K562 (cell line): Measurements from ENCODE around the gene MICOS13. TPM values are rescaled to one million over a fixed set of nuclear protein-coding genes. Genes with fewer than 3 reads are reported as not detected.

Experiments
- ATAC-seq: fragments of 200-7000 bp; cut with Tn5 transposase; 3 replicates; pipeline ENCODE4 v1.9.1; 2020; ENCODE audit warnings: moderate library complexity
- BruUV-seq: library from RNA; stranded (reverse); fragments of 400-500 nt; replicated peaks from 2 replicates; lab custom pipeline; 2021; lab: Mats Ljungman, UMichigan
- CTCF ChIA-PET: fragments of 300-600 bp; formaldehyde crosslinking; extraction: SDS; loops from one replicate; lab custom pipeline; 2021; ENCODE audit warnings: low intra/inter-chr PET ratio; lab: Yijun Ruan, JAX
- POLR2A ChIA-PET: fragments of 300-600, 350-650 bp; sonication (Branson Sonifier 250); formaldehyde crosslinking; extraction: SDS; loops from one replicate; lab custom pipeline; 2021; ENCODE audit warnings: antibody characterized with exemption, inconsistent platforms; lab: Yijun Ruan, JAX
- DNase-seq, 4 experiments: peaks; one replicate each; pipeline versions ENCODE4 v3.0.0 to v3.0.0-alpha.2; 2011 to 2018; ENCODE audit warnings: low spot score in 3 of 4, mixed read lengths in 3 of 4; ENCODE audit errors: extremely low read depth in 1 of 4
- FAIRE-seq: peaks from 2 replicates; lab custom pipeline; 2011; peaks lifted over from hg19 to GRCh38; lab: Jason Lieb, UNC
- H2AFZ ChIP-seq: 2 replicates; pipeline ENCODE4 v1.6.0; 2011; ENCODE audit warnings: low read depth, low read length, control low read depth, inconsistent platforms
- H3K27ac ChIP-seq: fragments of 200-600 bp; 3 replicates; pipeline ENCODE4 v1.8.0; 2011; ENCODE audit warnings: low read depth, mild to moderate bottlenecking, control low read depth, inconsistent platforms, low read length, moderate library complexity, mixed read lengths; ENCODE audit errors: extremely low read depth
- H3K27me3 ChIP-seq, 2 experiments: fragments of 300-600 bp in 1 of 2; 2 replicates in 1 of 2; 3 replicates in 1 of 2; pipeline versions ENCODE4 v1.6.0 to v1.8.0; 2011; ENCODE audit warnings: inconsistent platforms in 2 of 2, low read length in 2 of 2, mild to moderate bottlenecking in 1 of 2, mixed read lengths in 1 of 2, moderate library complexity in 1 of 2; ENCODE audit not compliant: control insufficient read depth in 2 of 2, insufficient read depth in 2 of 2
- H3K36me3 ChIP-seq: fragments of 300-600 bp; 3 replicates; pipeline ENCODE4 v1.8.0; 2011; ENCODE audit warnings: mild to moderate bottlenecking, low read length, inconsistent platforms; ENCODE audit not compliant: control insufficient read depth, insufficient read depth
- H3K4me1 ChIP-seq, 2 experiments: fragments of 200-600 bp in 1 of 2; replicated peaks in 1 of 2; 2 replicates in 1 of 2; 3 replicates in 1 of 2; pipeline versions ENCODE4 v1.5.1 to v1.8.0; 2011; ENCODE audit warnings: inconsistent platforms in 2 of 2, low read length in 2 of 2, mild to moderate bottlenecking in 1 of 2, mixed read lengths in 1 of 2, moderate library complexity in 1 of 2; ENCODE audit not compliant: control insufficient read depth in 2 of 2, insufficient read depth in 2 of 2
- H3K4me2 ChIP-seq: 2 replicates; pipeline ENCODE4 v1.6.1; 2011; ENCODE audit warnings: low read length, control low read depth, inconsistent platforms, mixed read lengths; ENCODE audit not compliant: insufficient read depth
- H3K4me3 ChIP-seq: fragments of 200-600 bp; sonication (generic), shearing (Covaris generic); 2 replicates; pipeline ENCODE4 v1.5.1; 2016; ENCODE audit warnings: control low read depth, inconsistent platforms
- H3K79me2 ChIP-seq: fragments of 200-600 bp; 3 replicates; pipeline ENCODE4 v1.8.0; 2011; ENCODE audit warnings: low read length, inconsistent platforms; ENCODE audit not compliant: control insufficient read depth, insufficient read depth
- H3K9ac ChIP-seq, 2 experiments: 2 replicates each; pipeline versions ENCODE4 v1.6.0 to v1.6.1; 2011; ENCODE audit warnings: low read depth in 2 of 2, low read length in 2 of 2, control low read depth in 1 of 2, inconsistent platforms in 1 of 2, mild to moderate bottlenecking in 1 of 2, mixed read lengths in 1 of 2; ENCODE audit not compliant: insufficient read depth in 1 of 2
- H3K9me1 ChIP-seq: one replicate; pipeline ENCODE4 v1.6.0; 2011; ENCODE audit warnings: inconsistent platforms, mild to moderate bottlenecking, low read length, moderate library complexity; ENCODE audit not compliant: control insufficient read depth, insufficient read depth
- H3K9me3 ChIP-seq: replicated peaks from 2 replicates; pipeline ENCODE4 v1.5.1; 2011; ENCODE audit warnings: low read depth, low read length, inconsistent platforms; ENCODE audit not compliant: control insufficient read depth, insufficient read depth
- H4K20me1 ChIP-seq: replicated peaks from 2 replicates; pipeline ENCODE4 v1.6.1; 2011; ENCODE audit warnings: low read length, inconsistent platforms, mixed read lengths; ENCODE audit not compliant: control insufficient read depth, insufficient read depth
- BDP1 ChIP-seq: IDR thresholded peaks from 3 replicates; pipeline ENCODE4 v1.6.1; 2011; ENCODE audit not compliant: insufficient read length, insufficient read depth
- DNMT1 ChIP-seq: fragments of 450-650 bp; IDR thresholded peaks from 2 replicates; pipeline ENCODE4 v1.6.1; 2016; ENCODE audit warnings: antibody characterized with exemption, mild to moderate bottlenecking
- E2F5 ChIP-seq: sonication (generic); formaldehyde crosslinking; IDR thresholded peaks from 2 replicates; pipeline ENCODE4 v1.8.0; 2022; ENCODE audit warnings: mild to moderate bottlenecking, missing genetic modification reagents
- HNRNPUL1 ChIP-seq: fragments of 200-400 bp; formaldehyde crosslinking; IDR thresholded peaks from 2 replicates; pipeline ENCODE4 v1.6.1; 2017; ENCODE audit warnings: low read length
- IFI16 ChIP-seq: fragments of 250-450 bp; sonication (Bioruptor Pico); IDR thresholded peaks from 2 replicates; pipeline ENCODE4 v2.1.2; 2022; ENCODE audit warnings: mild to moderate bottlenecking, inconsistent platforms
- JUND ChIP-seq, 2 experiments: IDR thresholded peaks; 2 replicates in 1 of 2; 3 replicates in 1 of 2; pipeline ENCODE4 v1.6.1; 2011; ENCODE audit warnings: borderline replicate concordance in 2 of 2, low read depth in 2 of 2, low read length in 2 of 2, improper control_type of control experiment in 1 of 2, missing biosample characterization in 1 of 2, missing genetic modification characterization in 1 of 2, missing genetic modification reagents in 1 of 2
- OTX1 ChIP-seq: fragments of 450-650 bp; formaldehyde crosslinking; IDR thresholded peaks from 2 replicates; pipeline ENCODE4 v1.4.0; 2022; ENCODE audit warnings: mild to moderate bottlenecking
- POLR2A ChIP-seq: fragments of 450-650 bp; conservative IDR thresholded peaks from 2 replicates; pipeline ENCODE4 v1.6.1; 2016
- RUNX1 ChIP-seq: sonication (generic); IDR thresholded peaks from 2 replicates; pipeline ENCODE4 v1.6.1; 2016; ENCODE audit warnings: antibody characterized with exemption, low read depth
- SP1 ChIP-seq: sonication (generic); formaldehyde crosslinking; IDR thresholded peaks from 2 replicates; pipeline ENCODE4 v1.8.1; 2022; ENCODE audit warnings: mild to moderate bottlenecking, missing genetic modification reagents
- TRIM25 ChIP-seq: fragments of 450-650 bp; IDR thresholded peaks from 2 replicates; pipeline ENCODE4 v1.7.0; 2016; ENCODE audit warnings: borderline replicate concordance
- WGBS: fragments of 100-300 bp; shearing (Covaris generic); methylation state at CpG from one replicate; pipeline ENCODE4 v1.1.6; 2016; ENCODE audit warnings: low coverage, mixed read lengths; ENCODE audit not compliant: insufficient coverage; ENCODE audit errors: missing lambda C conversion rate; 5-methylcytosine and 5-hydroxymethylcytosine counted together
- in situ Hi-C: fragments of 300-500 bp; cut with MboI; formaldehyde crosslinking; loops from 4 replicates; pipeline ENCODE4 v1.15.0; 2018; ENCODE audit warnings: inconsistent platforms, mixed read lengths
- intact Hi-C: fragments of 100-400 bp; cut with micrococcal nuclease; formaldehyde crosslinking; loops from 2 replicates; pipeline ENCODE4 v1.14.2; 2022
- polyA plus RNA-seq, 8 experiments: library from polyadenylated mRNA; depleted of rRNA in 4 of 8; stranded (reverse) in 5 of 8; unstranded in 3 of 8; fragments of >200 nt; fragmentation: Nextera tagmentation in 2 of 8; fragmentation: Illumina TruSeq in 1 of 8; extraction: Ambion mirVana in 2 of 8; extraction: Trizol in 1 of 8; gene quantifications; 2 replicates each; pipeline versions ENCODE4 v1.2.1 to v1.2.3, GENCODE V29; 2011 to 2014; ENCODE audit warnings: inconsistent platforms in 1 of 8, missing spikeins in 1 of 8
- total RNA-seq, 7 experiments: library from RNA; depleted of rRNA in 6 of 7; stranded (reverse); fragments of >200 nt in 6 of 7; fragmentation: Illumina TruSeq in 2 of 7; extraction: Trizol in 2 of 7; gene quantifications; 2 replicates each; pipeline versions ENCODE4 v1.2.1 to v1.2.3, GENCODE V29; 2011 to 2021; ENCODE audit warnings: low replicate concordance in 1 of 7
- TF ChIP-seq, protein P1 (sequence below), 2 experiments: fragments of 450-650 bp in 1 of 2; sonication (generic) in 1 of 2; formaldehyde crosslinking in 1 of 2; IDR thresholded peaks in 1 of 2; conservative IDR thresholded peaks in 1 of 2; 2 replicates each; pipeline versions ENCODE4 v1.6.1 to v1.8.1; 2016 to 2023; ENCODE audit warnings: mild to moderate bottlenecking in 2 of 2, moderate library complexity in 2 of 2, inconsistent platforms in 1 of 2, missing genetic modification reagents in 1 of 2

The MICOS13 gene
- total and polyA plus RNA-seq, 9 of the 15 experiments (the other 6 are each of a cell fraction or from before 2014, with no cell fraction given), result 15.5 to 220 (median 49.4) TPM

DNA sequence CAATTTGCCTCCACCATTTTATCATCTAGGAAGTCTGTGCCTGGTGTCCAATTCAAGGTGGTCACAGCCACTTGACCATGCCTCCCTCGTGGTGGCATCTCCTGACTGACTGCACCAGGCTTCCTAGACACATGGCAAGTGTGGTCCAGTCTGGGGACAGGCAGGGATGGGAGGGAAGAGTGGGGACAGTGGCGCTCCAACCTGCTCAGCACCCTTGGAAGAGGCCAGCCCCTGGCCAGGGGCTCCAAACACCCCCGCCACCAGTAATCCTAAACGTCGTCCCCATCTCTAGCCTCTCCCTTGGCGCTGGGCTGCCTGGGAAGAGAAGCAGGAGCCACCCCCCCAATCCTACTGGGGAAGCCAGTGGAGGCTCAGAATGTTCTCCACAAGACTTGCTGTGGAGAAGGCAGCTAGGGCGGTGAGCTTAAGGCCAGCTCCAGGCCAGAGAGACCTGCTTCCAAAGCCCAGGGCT lies 12.4 kb upstream of the MICOS13 start:
- no peak overlapping the region for H2AFZ ChIP-seq
- in situ Hi-C loops (no loop called here), intact Hi-C loops (loop anchor here (1.0 kb wide), 1 partner anchor 26 kb away; no protein-coding TSS in a partner anchor)
- CTCF ChIA-PET, result no interaction called here
- peak overlapping the region; percentile 93 for H3K4me2 ChIP-seq
- POLR2A ChIA-PET, result interaction anchor here (0.6 to 2.4 kb wide), 4 partner anchors 15 to 26 kb away, joined by 3 to 9 read pairs (median 4); no protein-coding TSS in a partner anchor
- H3K79me2 ChIP-seq, result peaks cover 70% of the 10 kb centered on the region
- H3K9ac ChIP-seq, result peak overlapping the region; percentile 94 to 98; a peak in 3 of 4 replicates
- peaks cover 75% of the 10 kb centered on the region for H3K36me3 ChIP-seq
- BruUV-seq, result no TSS peak
- FAIRE-seq, result no peak
- peak overlapping the region; percentile 96; the same call in 2 of the 3 replicates for H3K27ac ChIP-seq
- peaks cover 57% of the 10 kb centered on the region for H4K20me1 ChIP-seq
- peak overlapping the region; percentile 100 for H3K4me3 ChIP-seq
- H3K4me1 ChIP-seq, result peaks cover 14 to 73% of the 10 kb centered on the region in 2 experiments
- H3K9me1 ChIP-seq, result peaks cover 17% of the 10 kb centered on the region
- DNase-seq, result peak in 1 of 4 experiments; percentile 40
- no peaks in the 10 kb centered on the region for H3K9me3 ChIP-seq
- peak; percentile 0 for ATAC-seq
- 63% methylated on average over 7 of the region's 7 CpGs for WGBS
- no peaks in the 10 kb centered on the region for H3K27me3 ChIP-seq
- TF ChIP-seq DNMT1 (no peak), IFI16 (CRISPR knock-in tag) (no peak), JUND (IDR thresholded peaks at IDR 0.05; ENCODE audit: borderline replicate concordance, low read depth, low read length) (no peak), JUND (tag; IDR thresholded peaks at IDR 0.05; ENCODE audit: borderline replicate concordance, low read depth, low read length) (no peak), SP1 (CRISPR knock-in tag) (0 out of 2 replicates have a peak, but pooled peaks have one; percentile 12), OTX1 (peak; percentile 24; the same call in 1 of the 2 replicates), HNRNPUL1 (peak; percentile 88; the same call in 1 of the 2 replicates), TRIM25 (no peak), BDP1 (no peak), POLR2A (0 out of 2 replicates have a peak, but pooled peaks have one; percentile 54), E2F5 (CRISPR knock-in tag) (no peak), RUNX1 (0 out of 2 replicates have a peak, but pooled peaks have one; percentile 21)
- TF ChIP-seq, protein P1, sequence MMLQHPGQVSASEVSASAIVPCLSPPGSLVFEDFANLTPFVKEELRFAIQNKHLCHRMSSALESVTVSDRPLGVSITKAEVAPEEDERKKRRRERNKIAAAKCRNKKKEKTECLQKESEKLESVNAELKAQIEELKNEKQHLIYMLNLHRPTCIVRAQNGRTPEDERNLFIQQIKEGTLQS (IDR thresholded peaks at IDR 0.05), result no peak
- TF ChIP-seq, protein P1 (CRISPR knock-in tag; conservative IDR thresholded peaks at IDR 0.05), result no peak
